Lung (tissue), 12 donors: ENCODE results near the gene MUSTN1. TPM values are rescaled to one million over a fixed set of nuclear protein-coding genes. Genes with fewer than 3 reads are reported as not detected.

Source experiments
- ATAC-seq: fragments of 200-7000 bp; cut with Tn5 transposase; one replicate; pipeline ENCODE4 v1.9.1; 2020; ENCODE audit warnings: moderate number of reproducible peaks; ENCODE audit not compliant: insufficient read depth, low FRiP score
- DNase-seq, 3 donors: peaks; one replicate each; pipeline ENCODE4 v3.0.0-alpha.2; 2013 to 2017
- H3K27ac ChIP-seq, 2 donors: one replicate each; pipeline ENCODE4 v1.5.1; 2013; ENCODE audit warnings: mild to moderate bottlenecking in 2 of 2, moderate library complexity in 2 of 2, control low read depth in 1 of 2, inconsistent platforms in 1 of 2, low read depth in 1 of 2, low read length in 1 of 2
- H3K27me3 ChIP-seq, 3 donors: one replicate each; pipeline ENCODE4 v1.5.1; 2013; ENCODE audit warnings: low read length in 2 of 3; ENCODE audit not compliant: control insufficient read depth in 3 of 3, insufficient read depth in 3 of 3
- H3K36me3 ChIP-seq, 4 donors: one replicate each; pipeline ENCODE4 v1.5.1; 2013; ENCODE audit warnings: low read length in 4 of 4, mild to moderate bottlenecking in 1 of 4, moderate library complexity in 1 of 4; ENCODE audit not compliant: control insufficient read depth in 4 of 4, insufficient read depth in 4 of 4
- H3K4me1 ChIP-seq, 5 donors: one replicate each; pipeline ENCODE4 v1.5.1; 2013; ENCODE audit warnings: low read length in 5 of 5, mild to moderate bottlenecking in 2 of 5, moderate library complexity in 1 of 5; ENCODE audit not compliant: control insufficient read depth in 5 of 5, insufficient read depth in 5 of 5
- H3K4me3 ChIP-seq: one replicate; pipeline ENCODE4 v1.5.1; 2013; ENCODE audit warnings: mild to moderate bottlenecking, control low read depth, moderate library complexity
- H3K9ac ChIP-seq, 2 donors: one replicate each; pipeline ENCODE4 v1.5.1; 2013; ENCODE audit warnings: low read length in 2 of 2, control low read depth in 1 of 2; ENCODE audit not compliant: insufficient read depth in 1 of 2
- H3K9me3 ChIP-seq, 4 donors: one replicate each; pipeline ENCODE4 v1.5.1; 2013; ENCODE audit warnings: low read length in 3 of 4, mild to moderate bottlenecking in 1 of 4, moderate library complexity in 1 of 4; ENCODE audit not compliant: control insufficient read depth in 4 of 4, insufficient read depth in 3 of 4
- WGBS, 2 donors: extraction: QIAGEN DNeasy Blood & Tissue Kit; methylation state at CpG; one replicate each; pipeline ENCODE4 v1.1.7; 2013; 5-methylcytosine and 5-hydroxymethylcytosine counted together
- polyA plus RNA-seq, 2 donors: library from polyadenylated mRNA; stranded (reverse); fragments of 200-250 nt; gene quantifications; one replicate each; pipeline ENCODE4 v1.2.1, GENCODE V29; 2013
- total RNA-seq, 2 donors: library from RNA; depleted of rRNA in 1 of 2; stranded (reverse); fragments of >200 nt in 1 of 2; gene quantifications; one replicate each; pipeline ENCODE4 v1.2.1, GENCODE V29; 2014 to 2021
- TF ChIP-seq, protein P1 (sequence below): IDR thresholded peaks from 2 replicates; pipeline ENCODE4 v1.5.1; 2012; ENCODE audit warnings: mild to moderate bottlenecking; ENCODE audit errors: control extremely low read depth, extremely low read depth
- donor health status: control.
- donor health status: control.
- donor health status: Bipolar disorder and iron deficiency.
- donor health status: healthy.
- donor health status: DM: yes; HTN: yes; CAD: no.

Gene MUSTN1
- total and polyA plus RNA-seq, 4 donors: 3.3 to 39.0 (median 7.8) TPM

DNA sequence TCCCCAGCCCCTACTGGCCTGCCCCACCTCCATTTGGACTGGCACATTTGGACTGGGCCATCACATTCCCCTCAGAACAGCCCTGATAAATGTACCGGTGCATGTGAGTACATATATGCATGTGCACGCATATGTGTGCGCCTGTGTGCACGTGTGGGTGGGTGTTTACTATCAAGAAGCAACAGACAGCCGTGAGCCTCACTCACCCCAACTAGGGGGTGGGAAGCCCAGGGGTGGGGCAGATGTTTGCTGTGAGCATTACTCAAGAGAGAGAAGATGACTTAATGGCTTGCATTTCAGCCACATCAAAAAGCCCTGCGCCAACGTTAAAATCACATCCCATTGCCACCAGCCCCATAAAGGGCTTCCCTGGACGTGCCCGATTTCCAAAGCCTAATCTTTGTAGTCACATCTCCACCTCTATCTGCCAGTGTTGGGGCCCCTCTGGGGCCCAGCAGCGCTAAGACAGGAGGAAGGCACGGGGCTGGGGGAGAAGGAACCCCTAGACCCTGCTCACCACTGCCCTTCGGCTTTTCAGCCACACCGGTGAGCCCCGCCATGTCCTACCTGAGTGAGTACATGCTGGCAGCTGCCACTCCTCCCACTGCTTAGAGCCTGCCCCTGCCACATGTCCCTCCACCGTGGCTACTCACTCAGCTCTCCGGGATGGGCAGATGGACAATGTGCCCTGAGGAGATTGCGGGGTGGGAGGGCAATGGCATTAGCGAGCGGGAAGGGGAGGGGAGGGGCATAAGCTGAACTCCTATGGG is 29.4 kb downstream of the MUSTN1 start:
- no peaks in the 10 kb centered on the region for H3K36me3 ChIP-seq
- TF ChIP-seq, protein P1, sequence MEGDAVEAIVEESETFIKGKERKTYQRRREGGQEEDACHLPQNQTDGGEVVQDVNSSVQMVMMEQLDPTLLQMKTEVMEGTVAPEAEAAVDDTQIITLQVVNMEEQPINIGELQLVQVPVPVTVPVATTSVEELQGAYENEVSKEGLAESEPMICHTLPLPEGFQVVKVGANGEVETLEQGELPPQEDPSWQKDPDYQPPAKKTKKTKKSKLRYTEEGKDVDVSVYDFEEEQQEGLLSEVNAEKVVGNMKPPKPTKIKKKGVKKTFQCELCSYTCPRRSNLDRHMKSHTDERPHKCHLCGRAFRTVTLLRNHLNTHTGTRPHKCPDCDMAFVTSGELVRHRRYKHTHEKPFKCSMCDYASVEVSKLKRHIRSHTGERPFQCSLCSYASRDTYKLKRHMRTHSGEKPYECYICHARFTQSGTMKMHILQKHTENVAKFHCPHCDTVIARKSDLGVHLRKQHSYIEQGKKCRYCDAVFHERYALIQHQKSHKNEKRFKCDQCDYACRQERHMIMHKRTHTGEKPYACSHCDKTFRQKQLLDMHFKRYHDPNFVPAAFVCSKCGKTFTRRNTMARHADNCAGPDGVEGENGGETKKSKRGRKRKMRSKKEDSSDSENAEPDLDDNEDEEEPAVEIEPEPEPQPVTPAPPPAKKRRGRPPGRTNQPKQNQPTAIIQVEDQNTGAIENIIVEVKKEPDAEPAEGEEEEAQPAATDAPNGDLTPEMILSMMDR: no peak
- no peak for DNase-seq
- no peak overlapping the region for H3K27ac ChIP-seq
- H3K4me1 ChIP-seq: no peaks in the 10 kb centered on the region
- no peaks in the 10 kb centered on the region for H3K9me3 ChIP-seq
- H3K4me3 ChIP-seq: no peak overlapping the region
- H3K9ac ChIP-seq: no peak overlapping the region
- no peak for ATAC-seq
- no peaks in the 10 kb centered on the region for H3K27me3 ChIP-seq
- 78 to 85% methylated on average over 19 of the region's 19 CpGs for WGBS, 2 donors

GRCh38 chr3:52801839-52802238 is 33.0 kb downstream of the MUSTN1 start:
- H3K27ac ChIP-seq: no peak overlapping the region
- H3K9ac ChIP-seq: no peak overlapping the region
- no peaks in the 10 kb centered on the region for H3K4me1 ChIP-seq
- no peak overlapping the region for H3K4me3 ChIP-seq
- no peaks in the 10 kb centered on the region for H3K9me3 ChIP-seq
- H3K36me3 ChIP-seq: no peaks in the 10 kb centered on the region
- TF ChIP-seq, protein P1: no peak
- WGBS, 2 donors: 56 to 80% methylated on average over 5 of the region's 5 CpGs
- DNase-seq (no peak), ATAC-seq (no peak)
- H3K27me3 ChIP-seq: no peaks in the 10 kb centered on the region

GRCh38 chr3:52800079-52800478 is 34.7 kb downstream of the MUSTN1 start:
- DNase-seq (peak in 1 of 3 donors; percentile 19), ATAC-seq (no peak)
- WGBS, 2 donors: 82 to 84% methylated on average over 7 of the region's 7 CpGs
- Histone ChIP-seq H3K9ac (no peak overlapping the region), H3K36me3 (no peaks in the 10 kb centered on the region), H3K9me3 (no peaks in the 10 kb centered on the region), H3K27me3 (no peaks in the 10 kb centered on the region), H3K4me1 (no peaks in the 10 kb centered on the region), H3K4me3 (no peak overlapping the region), H3K27ac (no peak overlapping the region)
- TF ChIP-seq, protein P1: no peak
